ENCODE measurements around the gene GDF15.
"Not testable (repeated sequence)": the region's sequence is repeated elsewhere in the genome, so short reads cannot be mapped to it uniquely, and the experiment has no call there.

Gene GDF15

GRCh38 chr19:18364277-18364825, 21.6 kb upstream of the GDF15 start:
- not testable (repeated sequence) for DNase-seq (ENCODE audit: low spot score)

- no peak for DNase-seq (ENCODE audit: low spot score)
Measured at GRCh38 chr19:18364826-18365528, 21.0 kb upstream of the GDF15 start.

GRCh38 chr19:18366021-18366435, 19.9 kb upstream of the GDF15 start:
- DNase-seq (ENCODE audit: low spot score) = no peak

- DNase-seq (ENCODE audit: low spot score) = no peak
Measured at GRCh38 chr19:18368504-18369222, 17.3 kb upstream of the GDF15 start.

- no peak for DNase-seq (ENCODE audit: low spot score)
Measured at GRCh38 chr19:18373407-18373891, 12.5 kb upstream of the GDF15 start.

GRCh38 chr19:18373892-18374629, 11.9 kb upstream of the GDF15 start:
- peak; percentile 38 for DNase-seq (ENCODE audit: low spot score)

- DNase-seq (ENCODE audit: low spot score) = no peak
Measured at GRCh38 chr19:18377026-18377425, 8.9 kb upstream of the GDF15 start.

- no peak for DNase-seq (ENCODE audit: low spot score)
Measured at GRCh38 chr19:18379803-18380747, 5.9 kb upstream of the GDF15 start.

- no peak for DNase-seq (ENCODE audit: low spot score)
Measured at GRCh38 chr19:18380843-18381242, 5.1 kb upstream of the GDF15 start.

GRCh38 chr19:18383622-18384021, 2.3 kb upstream of the GDF15 start:
- not testable (repeated sequence) for DNase-seq (ENCODE audit: low spot score)

GRCh38 chr19:18384775-18385174, 1.2 kb upstream of the GDF15 start:
- no peak for DNase-seq (ENCODE audit: low spot score)

GRCh38 chr19:18385359-18385674, 641 bp upstream of the GDF15 start:
- no peak for DNase-seq (ENCODE audit: low spot score)

GRCh38 chr19:18386543-18387271, 749 bp downstream of the GDF15 start:
- no peak for DNase-seq (ENCODE audit: low spot score)

GRCh38 chr19:18388100-18388959, 2.4 kb downstream of the GDF15 start:
- peak; percentile 73 for DNase-seq (ENCODE audit: low spot score)

GRCh38 chr19:18388960-18389725, 3.2 kb downstream of the GDF15 start:
- no peak for DNase-seq (ENCODE audit: low spot score)

- no peak for DNase-seq (ENCODE audit: low spot score)
Measured at GRCh38 chr19:18389726-18390064, 3.7 kb downstream of the GDF15 start.

- no peak for DNase-seq (ENCODE audit: low spot score)
Measured at GRCh38 chr19:18390065-18390907, 4.3 kb downstream of the GDF15 start.

- DNase-seq (ENCODE audit: low spot score) = no peak
Measured at GRCh38 chr19:18391509-18392075, 5.6 kb downstream of the GDF15 start.
